KMS-11 (cell line): ENCODE results near the gene RAB8B.

Source experiments
- H2AFZ ChIP-seq: fragments of 200-600 bp; sonication (generic); 2 replicates; pipeline ENCODE4 v1.6.1; 2016; ENCODE audit warnings: antibody characterized with exemption, mixed run types, low read depth
- H3K27ac ChIP-seq: fragments of 200-600 bp; sonication (generic); 2 replicates; pipeline ENCODE4 v1.6.1; 2016; ENCODE audit warnings: mild to moderate bottlenecking, mixed run types
- H3K27me3 ChIP-seq: fragments of 200-600 bp; sonication (generic); 2 replicates; pipeline ENCODE4 v1.6.1; 2017; ENCODE audit warnings: mild to moderate bottlenecking, low read depth, mixed run types, moderate library complexity; ENCODE audit not compliant: insufficient read depth
- H3K36me3 ChIP-seq: fragments of 200-600 bp; sonication (generic); 2 replicates; pipeline ENCODE4 v1.6.1; 2017; ENCODE audit warnings: mild to moderate bottlenecking, mixed run types; ENCODE audit not compliant: insufficient read depth
- H3K4me1 ChIP-seq: fragments of 200-600 bp; sonication (generic); 2 replicates; pipeline ENCODE4 v1.6.1; 2016; ENCODE audit warnings: mild to moderate bottlenecking, low read depth, mixed run types; ENCODE audit not compliant: poor library complexity, severe bottlenecking
- H3K4me2 ChIP-seq: fragments of 200-600 bp; sonication (generic); 2 replicates; pipeline ENCODE4 v1.7.0; 2016; ENCODE audit warnings: mild to moderate bottlenecking, mixed run types
- H3K4me3 ChIP-seq: fragments of 200-600 bp; sonication (generic); IDR thresholded peaks from 2 replicates; pipeline ENCODE4 v1.6.1; 2017; ENCODE audit warnings: low read depth, low read length, mixed read lengths; ENCODE audit not compliant: insufficient read depth
- H3K79me2 ChIP-seq: fragments of 200-600 bp; sonication (generic); 2 replicates; pipeline ENCODE4 v1.6.1; 2016; ENCODE audit warnings: low read depth, mixed run types; ENCODE audit not compliant: insufficient read depth
- H3K9ac ChIP-seq: fragments of 200-600 bp; sonication (generic); 2 replicates; pipeline ENCODE4 v1.6.1; 2016; ENCODE audit warnings: mild to moderate bottlenecking, mixed run types
- H4K20me1 ChIP-seq: fragments of 200-600 bp; sonication (generic); 2 replicates; pipeline ENCODE4 v1.6.1; 2016; ENCODE audit warnings: mild to moderate bottlenecking, mixed run types; ENCODE audit not compliant: insufficient read depth
- TF ChIP-seq, protein P1 (sequence below): fragments of 200-600 bp; sonication (generic); conservative IDR thresholded peaks from 2 replicates; pipeline ENCODE4 v1.6.1; 2017; ENCODE audit warnings: low read depth, mild to moderate bottlenecking, antibody characterized with exemption, low read length, moderate library complexity, mixed read lengths

The RAB8B gene

DNA sequence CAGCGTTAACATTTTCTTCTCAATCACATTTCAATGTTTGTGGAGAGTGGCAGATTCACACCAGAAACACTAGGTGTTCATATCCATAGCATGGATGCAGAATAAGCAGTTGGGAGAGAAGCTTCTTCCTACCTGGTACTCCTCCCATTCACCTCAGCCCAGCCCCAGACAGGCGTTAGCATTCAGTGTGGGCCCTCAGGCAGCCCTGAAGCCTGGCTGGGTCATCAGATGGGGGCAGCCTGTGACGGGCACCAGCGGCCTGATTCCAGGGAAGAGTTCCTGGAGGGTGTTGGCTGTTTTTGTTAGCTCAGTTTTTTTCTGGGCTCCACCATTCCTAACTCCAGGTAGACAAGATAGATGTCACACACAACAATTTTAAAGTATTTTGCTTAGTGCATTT, 119.1 kb downstream of the RAB8B start:
- H3K79me2 ChIP-seq: no peaks in the 10 kb centered on the region
- H3K9ac ChIP-seq: no peak overlapping the region
- H3K27ac ChIP-seq: no peak overlapping the region
- H3K27me3 ChIP-seq: no peaks in the 10 kb centered on the region
- H3K4me2 ChIP-seq: no peak overlapping the region
- no peak overlapping the region for H3K4me3 ChIP-seq
- no peaks in the 10 kb centered on the region for H3K4me1 ChIP-seq
- H3K36me3 ChIP-seq: no peaks in the 10 kb centered on the region
- H2AFZ ChIP-seq: no peak overlapping the region
- no peaks in the 10 kb centered on the region for H4K20me1 ChIP-seq
- TF ChIP-seq, protein P1, sequence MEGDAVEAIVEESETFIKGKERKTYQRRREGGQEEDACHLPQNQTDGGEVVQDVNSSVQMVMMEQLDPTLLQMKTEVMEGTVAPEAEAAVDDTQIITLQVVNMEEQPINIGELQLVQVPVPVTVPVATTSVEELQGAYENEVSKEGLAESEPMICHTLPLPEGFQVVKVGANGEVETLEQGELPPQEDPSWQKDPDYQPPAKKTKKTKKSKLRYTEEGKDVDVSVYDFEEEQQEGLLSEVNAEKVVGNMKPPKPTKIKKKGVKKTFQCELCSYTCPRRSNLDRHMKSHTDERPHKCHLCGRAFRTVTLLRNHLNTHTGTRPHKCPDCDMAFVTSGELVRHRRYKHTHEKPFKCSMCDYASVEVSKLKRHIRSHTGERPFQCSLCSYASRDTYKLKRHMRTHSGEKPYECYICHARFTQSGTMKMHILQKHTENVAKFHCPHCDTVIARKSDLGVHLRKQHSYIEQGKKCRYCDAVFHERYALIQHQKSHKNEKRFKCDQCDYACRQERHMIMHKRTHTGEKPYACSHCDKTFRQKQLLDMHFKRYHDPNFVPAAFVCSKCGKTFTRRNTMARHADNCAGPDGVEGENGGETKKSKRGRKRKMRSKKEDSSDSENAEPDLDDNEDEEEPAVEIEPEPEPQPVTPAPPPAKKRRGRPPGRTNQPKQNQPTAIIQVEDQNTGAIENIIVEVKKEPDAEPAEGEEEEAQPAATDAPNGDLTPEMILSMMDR: no peak

DNA sequence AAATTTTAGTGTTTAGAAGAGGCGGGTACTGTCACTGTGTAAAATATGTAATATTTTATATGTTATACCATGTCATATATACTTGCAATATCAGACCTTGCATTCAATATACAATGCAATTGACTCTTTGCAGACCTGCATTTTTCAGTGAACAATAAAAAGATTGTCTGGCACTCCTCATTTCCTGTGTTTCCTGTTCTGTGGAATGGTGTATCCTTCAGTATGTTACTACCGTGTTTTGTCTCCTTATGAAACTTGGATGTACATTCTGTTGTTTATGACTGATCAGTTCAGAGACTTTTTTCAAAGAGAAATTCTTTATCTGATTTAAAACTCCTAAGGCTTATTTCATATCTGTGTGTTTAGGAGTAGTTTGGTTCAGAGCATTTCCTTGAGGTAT, 119.5 kb downstream of the RAB8B start:
- Histone ChIP-seq H2AFZ (no peak overlapping the region), H3K27ac (no peak overlapping the region), H3K4me2 (no peak overlapping the region), H3K4me1 (no peaks in the 10 kb centered on the region), H4K20me1 (no peaks in the 10 kb centered on the region), H3K4me3 (no peak overlapping the region), H3K79me2 (no peaks in the 10 kb centered on the region), H3K36me3 (no peaks in the 10 kb centered on the region), H3K9ac (no peak overlapping the region), H3K27me3 (no peaks in the 10 kb centered on the region)
- TF ChIP-seq, protein P1: no peak

DNA sequence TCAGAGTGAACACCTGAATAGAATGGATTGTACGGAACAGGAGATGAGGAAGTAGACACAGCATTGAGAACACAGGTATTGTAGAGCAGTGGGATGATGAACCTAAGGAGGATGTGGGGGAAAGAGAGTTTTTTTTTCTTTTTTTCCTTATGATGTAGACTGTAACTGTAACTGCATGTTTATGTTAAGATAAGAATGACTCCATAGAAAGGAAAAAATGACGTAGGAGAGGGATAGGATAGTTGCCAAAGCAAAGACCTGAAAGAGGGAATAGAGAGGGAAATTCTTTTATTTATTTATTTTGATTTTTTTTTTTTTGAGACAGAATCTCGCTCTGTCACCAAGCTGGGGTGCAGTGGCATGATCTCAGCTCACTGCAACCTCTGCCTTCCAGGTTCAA, 121.2 kb downstream of the RAB8B start:
- no peak overlapping the region for H3K9ac ChIP-seq

DNA sequence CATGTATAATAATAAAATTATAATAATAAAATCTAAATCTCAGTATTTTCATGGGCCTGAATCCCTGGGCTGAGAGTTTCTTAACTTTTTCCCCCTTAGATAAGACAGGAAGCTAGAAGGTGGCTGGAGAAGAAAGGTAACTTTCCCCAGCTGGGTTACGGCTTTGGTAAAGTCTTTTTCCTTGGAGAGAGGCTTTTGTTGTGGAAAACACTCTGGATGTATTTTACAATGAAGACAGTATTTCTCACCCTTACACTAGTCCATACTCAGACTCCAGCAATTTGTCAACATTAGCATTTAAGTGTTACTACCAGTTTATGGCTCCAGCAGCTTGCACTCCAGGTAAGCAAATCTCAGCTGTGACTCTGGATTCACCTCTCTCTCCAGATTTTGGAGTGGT, 122.9 kb downstream of the RAB8B start:
- TF ChIP-seq, protein P1: no peak
- no peak overlapping the region for H3K27ac ChIP-seq

More for the DNA sequence above, 121.2 kb downstream of the RAB8B start:
- Histone ChIP-seq H2AFZ (no peak overlapping the region), H4K20me1 (no peaks in the 10 kb centered on the region), H3K36me3 (no peaks in the 10 kb centered on the region), H3K4me2 (no peak overlapping the region), H3K4me3 (no peak overlapping the region), H3K27ac (no peak overlapping the region), H3K27me3 (no peaks in the 10 kb centered on the region), H3K79me2 (no peaks in the 10 kb centered on the region), H3K4me1 (no peaks in the 10 kb centered on the region)
- TF ChIP-seq, protein P1: no peak

More for the DNA sequence above, 122.9 kb downstream of the RAB8B start:
- no peaks in the 10 kb centered on the region for H3K4me1 ChIP-seq
- H3K79me2 ChIP-seq: no peaks in the 10 kb centered on the region
- no peaks in the 10 kb centered on the region for H3K36me3 ChIP-seq
- H3K4me3 ChIP-seq: no peak overlapping the region
- H3K4me2 ChIP-seq: no peak overlapping the region
- no peak overlapping the region for H2AFZ ChIP-seq
- H3K9ac ChIP-seq: no peak overlapping the region
- no peaks in the 10 kb centered on the region for H4K20me1 ChIP-seq
- no peaks in the 10 kb centered on the region for H3K27me3 ChIP-seq
